PFSK-1 (cell line): Measurements from ENCODE around the gene APOBEC3G.

Source experiments
- POLR2AphosphoS5 ChIP-seq: IDR thresholded peaks from 2 replicates; pipeline ENCODE4 v1.6.1; 2012; ENCODE audit warnings: low read depth, mild to moderate bottlenecking, control low read depth, low read length, moderate library complexity
- REST ChIP-seq, 2 experiments: IDR thresholded peaks; 2 replicates each; pipeline versions ENCODE4 v1.6.1 to v1.8.0; 2011 to 2012; ENCODE audit warnings: low read depth in 2 of 2, low read length in 2 of 2, control low read depth in 1 of 2, inconsistent platforms in 1 of 2, mild to moderate bottlenecking in 1 of 2, moderate library complexity in 1 of 2; ENCODE audit not compliant: insufficient read depth in 1 of 2
- SIN3A ChIP-seq: IDR thresholded peaks from 2 replicates; pipeline ENCODE4 v1.6.1; 2012; ENCODE audit warnings: mild to moderate bottlenecking, low read length, moderate library complexity, borderline replicate concordance; ENCODE audit not compliant: insufficient read depth
- TAF1 ChIP-seq: IDR thresholded peaks from 2 replicates; pipeline ENCODE4 v1.6.1; 2012; ENCODE audit warnings: low read length, control low read depth, borderline replicate concordance; ENCODE audit not compliant: insufficient read depth

DNA sequence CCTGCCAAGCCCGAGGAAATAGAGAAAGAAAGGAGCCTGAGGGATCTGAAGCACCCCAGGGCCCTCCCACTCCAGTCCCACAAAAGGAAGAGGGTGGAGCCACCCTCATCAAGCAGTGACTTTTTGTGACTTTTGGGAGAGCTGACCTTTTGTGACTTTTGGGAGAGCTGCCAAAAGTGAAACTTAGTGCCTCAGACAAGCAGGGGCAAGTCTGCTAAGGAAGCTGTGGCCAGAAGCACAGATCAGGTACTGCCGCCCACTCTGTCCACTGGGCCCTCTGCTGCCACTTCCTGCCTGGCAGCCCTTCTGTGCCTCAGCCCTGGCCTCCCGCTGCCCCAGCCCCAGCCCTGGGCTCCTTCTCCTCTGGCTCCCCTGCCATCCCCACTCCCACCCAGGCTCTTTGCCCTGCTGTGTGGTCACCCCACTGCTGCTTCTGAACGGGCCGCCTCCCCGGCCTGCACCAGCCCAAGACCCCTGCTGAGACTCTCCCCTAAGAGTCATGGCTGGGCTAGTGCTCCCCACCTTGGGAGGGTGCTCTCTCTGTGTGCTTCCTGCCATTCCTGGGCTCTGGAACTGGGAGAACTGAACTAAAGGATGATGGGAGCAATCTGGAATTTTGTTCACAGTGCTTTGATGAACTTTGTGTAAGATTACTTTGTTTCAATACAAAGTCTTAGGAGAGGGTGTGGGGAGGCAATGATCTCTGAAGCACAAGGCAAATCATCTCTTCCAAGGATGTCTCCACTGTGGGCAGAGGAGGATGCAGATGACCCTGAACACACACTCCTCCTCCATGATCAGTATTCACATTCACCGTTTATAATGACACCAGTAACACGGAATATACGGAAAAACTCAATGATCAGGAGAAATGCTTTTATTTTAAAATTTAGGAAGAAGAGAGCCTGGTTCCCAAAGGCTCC lies 20.3 kb downstream of the APOBEC3G start, which contains the start of gene APOBEC3H:
- TF ChIP-seq POLR2AphosphoS5 (no peak), REST (IDR thresholded peaks at IDR 0.05; ENCODE audit: insufficient read depth in 1 of 2, low read depth in 2 of 2, low read length in 2 of 2) (no peak), SIN3A (no peak), TAF1 (no peak)
